Colon (tissue), 2 donors: ENCODE data around the gene OR52E4.

Source experiments
- FAIRE-seq: peaks from 2 replicates; lab custom pipeline; 2012; peaks lifted over from hg19 to GRCh38; lab: Jason Lieb, UNC
- donor health status: control.
- donor health status: control.

OR52E4 gene

GRCh38 chr11:5880329-5880728 is at the start of gene OR52E4:
OR52E4 (plus strand) TSS chr11:5880629; CDS start chr11:5884293, 3,664 bp downstream.
- FAIRE-seq, result no peak

- FAIRE-seq, result no peak
Observed at GRCh38 chr11:5831196-5831829, 49.1 kb upstream of the OR52E4 start.

GRCh38 chr11:5833446-5833845 is 47.0 kb upstream of the OR52E4 start:
- FAIRE-seq, result no peak

- FAIRE-seq, result no peak
Observed at GRCh38 chr11:5837695-5838094, 42.7 kb upstream of the OR52E4 start.

- FAIRE-seq, result no peak
Observed at GRCh38 chr11:5841797-5842196, 38.6 kb upstream of the OR52E4 start, which contains the start of gene OR52E6. OR52E6 (minus strand) TSS chr11:5841897; CDS start chr11:5841897, 0 bp downstream.

GRCh38 chr11:5846701-5847100 is 33.7 kb upstream of the OR52E4 start:
- no peak for FAIRE-seq

GRCh38 chr11:5847711-5848110 is 32.7 kb upstream of the OR52E4 start:
- no peak for FAIRE-seq

- no peak for FAIRE-seq
Observed at GRCh38 chr11:5851002-5851401, 29.4 kb upstream of the OR52E4 start.

- FAIRE-seq, result no peak
Observed at GRCh38 chr11:5857590-5857989, 22.8 kb upstream of the OR52E4 start, which contains the start of gene OR52E8. OR52E8 (minus strand) TSS chr11:5857690; CDS start chr11:5857690, 0 bp downstream.

GRCh38 chr11:5865826-5866225 is 14.6 kb upstream of the OR52E4 start:
- no peak for FAIRE-seq

- FAIRE-seq, result no peak
Observed at GRCh38 chr11:5878564-5878963, 1.9 kb upstream of the OR52E4 start.

- FAIRE-seq, result no peak
Observed at GRCh38 chr11:5881756-5882155, 1.3 kb downstream of the OR52E4 start.

GRCh38 chr11:5887172-5887571 is 6.7 kb downstream of the OR52E4 start:
- FAIRE-seq, result no peak

- FAIRE-seq, result no peak
Observed at GRCh38 chr11:5887661-5888060, 7.2 kb downstream of the OR52E4 start.

- FAIRE-seq, result no peak
Observed at GRCh38 chr11:5891216-5891800, 10.9 kb downstream of the OR52E4 start.

GRCh38 chr11:5892908-5893307 is 12.5 kb downstream of the OR52E4 start, which contains the start of gene OR52E5:
OR52E5 (plus strand) TSS chr11:5893208; CDS start chr11:5900777, 7,569 bp downstream.
- FAIRE-seq, result no peak

GRCh38 chr11:5899534-5899933 is 19.1 kb downstream of the OR52E4 start:
- no peak for FAIRE-seq

GRCh38 chr11:5910540-5910939 is 30.1 kb downstream of the OR52E4 start:
- no peak for FAIRE-seq

- FAIRE-seq, result no peak
Observed at GRCh38 chr11:5922749-5923426, 42.5 kb downstream of the OR52E4 start.

- no peak for FAIRE-seq
Observed at GRCh38 chr11:5923427-5923776, 43.0 kb downstream of the OR52E4 start.

GRCh38 chr11:5923794-5924193 is 43.4 kb downstream of the OR52E4 start:
- FAIRE-seq, result no peak

GRCh38 chr11:5928271-5928670 is 47.8 kb downstream of the OR52E4 start:
- FAIRE-seq, result no peak

GRCh38 chr11:5928811-5929210 is 48.4 kb downstream of the OR52E4 start:
- FAIRE-seq, result no peak
